K562 (cell line): ENCODE data around the gene ZNF32. TPM values are rescaled to one million over a fixed set of nuclear protein-coding genes. Genes with fewer than 3 reads are reported as not detected.

Experiments
- ATAC-seq: fragments of 200-7000 bp; cut with Tn5 transposase; 3 replicates; pipeline ENCODE4 v1.9.1; 2020; ENCODE audit warnings: moderate library complexity
- BruUV-seq: library from RNA; stranded (reverse); fragments of 400-500 nt; replicated peaks from 2 replicates; lab custom pipeline; 2021; lab: Mats Ljungman, UMichigan
- CTCF ChIA-PET: fragments of 300-600 bp; formaldehyde crosslinking; extraction: SDS; loops from one replicate; lab custom pipeline; 2021; ENCODE audit warnings: low intra/inter-chr PET ratio; lab: Yijun Ruan, JAX
- POLR2A ChIA-PET: fragments of 300-600, 350-650 bp; sonication (Branson Sonifier 250); formaldehyde crosslinking; extraction: SDS; loops from one replicate; lab custom pipeline; 2021; ENCODE audit warnings: antibody characterized with exemption, inconsistent platforms; lab: Yijun Ruan, JAX
- DNase-seq, 4 experiments: peaks; one replicate each; pipeline versions ENCODE4 v3.0.0 to v3.0.0-alpha.2; 2011 to 2018; ENCODE audit warnings: low spot score in 3 of 4, mixed read lengths in 3 of 4; ENCODE audit errors: extremely low read depth in 1 of 4
- FAIRE-seq: peaks from 2 replicates; lab custom pipeline; 2011; peaks lifted over from hg19 to GRCh38; lab: Jason Lieb, UNC
- H2AFZ ChIP-seq: 2 replicates; pipeline ENCODE4 v1.6.0; 2011; ENCODE audit warnings: low read depth, low read length, control low read depth, inconsistent platforms
- H3K27ac ChIP-seq: fragments of 200-600 bp; 3 replicates; pipeline ENCODE4 v1.8.0; 2011; ENCODE audit warnings: low read depth, mild to moderate bottlenecking, control low read depth, inconsistent platforms, low read length, moderate library complexity, mixed read lengths; ENCODE audit errors: extremely low read depth
- H3K27me3 ChIP-seq, 2 experiments: fragments of 300-600 bp in 1 of 2; 2 replicates in 1 of 2; 3 replicates in 1 of 2; pipeline versions ENCODE4 v1.6.0 to v1.8.0; 2011; ENCODE audit warnings: inconsistent platforms in 2 of 2, low read length in 2 of 2, mild to moderate bottlenecking in 1 of 2, mixed read lengths in 1 of 2, moderate library complexity in 1 of 2; ENCODE audit not compliant: control insufficient read depth in 2 of 2, insufficient read depth in 2 of 2
- H3K36me3 ChIP-seq: fragments of 300-600 bp; 3 replicates; pipeline ENCODE4 v1.8.0; 2011; ENCODE audit warnings: mild to moderate bottlenecking, low read length, inconsistent platforms; ENCODE audit not compliant: control insufficient read depth, insufficient read depth
- H3K4me1 ChIP-seq, 2 experiments: fragments of 200-600 bp in 1 of 2; replicated peaks in 1 of 2; 2 replicates in 1 of 2; 3 replicates in 1 of 2; pipeline versions ENCODE4 v1.5.1 to v1.8.0; 2011; ENCODE audit warnings: inconsistent platforms in 2 of 2, low read length in 2 of 2, mild to moderate bottlenecking in 1 of 2, mixed read lengths in 1 of 2, moderate library complexity in 1 of 2; ENCODE audit not compliant: control insufficient read depth in 2 of 2, insufficient read depth in 2 of 2
- H3K4me2 ChIP-seq: 2 replicates; pipeline ENCODE4 v1.6.1; 2011; ENCODE audit warnings: low read length, control low read depth, inconsistent platforms, mixed read lengths; ENCODE audit not compliant: insufficient read depth
- H3K4me3 ChIP-seq: fragments of 200-600 bp; sonication (generic), shearing (Covaris generic); 2 replicates; pipeline ENCODE4 v1.5.1; 2016; ENCODE audit warnings: control low read depth, inconsistent platforms
- H3K79me2 ChIP-seq: fragments of 200-600 bp; 3 replicates; pipeline ENCODE4 v1.8.0; 2011; ENCODE audit warnings: low read length, inconsistent platforms; ENCODE audit not compliant: control insufficient read depth, insufficient read depth
- H3K9ac ChIP-seq, 2 experiments: 2 replicates each; pipeline versions ENCODE4 v1.6.0 to v1.6.1; 2011; ENCODE audit warnings: low read depth in 2 of 2, low read length in 2 of 2, control low read depth in 1 of 2, inconsistent platforms in 1 of 2, mild to moderate bottlenecking in 1 of 2, mixed read lengths in 1 of 2; ENCODE audit not compliant: insufficient read depth in 1 of 2
- H3K9me1 ChIP-seq: one replicate; pipeline ENCODE4 v1.6.0; 2011; ENCODE audit warnings: inconsistent platforms, mild to moderate bottlenecking, low read length, moderate library complexity; ENCODE audit not compliant: control insufficient read depth, insufficient read depth
- H3K9me3 ChIP-seq: replicated peaks from 2 replicates; pipeline ENCODE4 v1.5.1; 2011; ENCODE audit warnings: low read depth, low read length, inconsistent platforms; ENCODE audit not compliant: control insufficient read depth, insufficient read depth
- H4K20me1 ChIP-seq: replicated peaks from 2 replicates; pipeline ENCODE4 v1.6.1; 2011; ENCODE audit warnings: low read length, inconsistent platforms, mixed read lengths; ENCODE audit not compliant: control insufficient read depth, insufficient read depth
- ARID1B ChIP-seq: fragments of 450-650 bp; IDR thresholded peaks from 2 replicates; pipeline ENCODE4 v1.6.1; 2016; ENCODE audit warnings: antibody characterized with exemption, mild to moderate bottlenecking, inconsistent platforms
- ARNT ChIP-seq, 2 experiments: fragments of 450-650 bp; IDR thresholded peaks; 2 replicates each; pipeline ENCODE4 v1.6.1; 2016; ENCODE audit warnings: mild to moderate bottlenecking in 1 of 2
- ATF3 ChIP-seq, 2 experiments: fragments of 450-650 bp in 1 of 2; sonication (generic) in 1 of 2; formaldehyde crosslinking in 1 of 2; IDR thresholded peaks in 1 of 2; conservative IDR thresholded peaks in 1 of 2; 2 replicates each; pipeline versions ENCODE4 v1.6.1 to v1.8.1; 2016 to 2023; ENCODE audit warnings: mild to moderate bottlenecking in 2 of 2, moderate library complexity in 2 of 2, inconsistent platforms in 1 of 2, missing genetic modification reagents in 1 of 2
- BACH1 ChIP-seq: fragments of 200-800 bp; sonication (Bioruptor generic); IDR thresholded peaks from 2 replicates; pipeline ENCODE4 v1.6.1; 2016; ENCODE audit warnings: missing genetic modification characterization, missing compliant biosample characterization
- C11orf30 ChIP-seq: fragments of 450-650 bp; IDR thresholded peaks from 2 replicates; pipeline ENCODE4 v1.6.1; 2016; ENCODE audit warnings: low read depth, mild to moderate bottlenecking
- DPF2 ChIP-seq: fragments of 450-650 bp; IDR thresholded peaks from 2 replicates; pipeline ENCODE4 v1.6.1; 2016
- GABPB2 ChIP-seq: fragments of 250-450 bp; sonication (Bioruptor Pico); conservative IDR thresholded peaks from 2 replicates; pipeline ENCODE4 v1.5.1; 2021; ENCODE audit warnings: mild to moderate bottlenecking
- IRF9 ChIP-seq: fragments of 450-650 bp; IDR thresholded peaks from 2 replicates; pipeline ENCODE4 v1.6.1; 2016; ENCODE audit warnings: missing biosample characterization, missing genetic modification characterization
- JUN ChIP-seq, 2 experiments: sonication (generic) in 1 of 2; formaldehyde crosslinking in 1 of 2; IDR thresholded peaks; 2 replicates each; pipeline versions ENCODE4 v1.6.1 to v1.8.0; 2012 to 2022; ENCODE audit warnings: borderline replicate concordance in 2 of 2, mild to moderate bottlenecking in 2 of 2, improper control_type of control experiment in 1 of 2, low read depth in 1 of 2, low read length in 1 of 2, missing genetic modification reagents in 1 of 2
- JUND ChIP-seq, 2 experiments: IDR thresholded peaks; 2 replicates in 1 of 2; 3 replicates in 1 of 2; pipeline ENCODE4 v1.6.1; 2011; ENCODE audit warnings: borderline replicate concordance in 2 of 2, low read depth in 2 of 2, low read length in 2 of 2, improper control_type of control experiment in 1 of 2, missing biosample characterization in 1 of 2, missing genetic modification characterization in 1 of 2, missing genetic modification reagents in 1 of 2
- KLF13 ChIP-seq: fragments of 450-650 bp; IDR thresholded peaks from 2 replicates; pipeline ENCODE4 v1.6.1; 2016; ENCODE audit warnings: missing genetic modification characterization, low read depth, mild to moderate bottlenecking, missing compliant biosample characterization, moderate library complexity, borderline replicate concordance
- LARP7 ChIP-seq: fragments of 450-650 bp; IDR thresholded peaks from 2 replicates; pipeline ENCODE4 v1.6.1; 2016
- MTA1 ChIP-seq: fragments of 450-650 bp; IDR thresholded peaks from 2 replicates; pipeline ENCODE4 v1.6.1; 2017; ENCODE audit warnings: borderline replicate concordance
- NFE2 ChIP-seq: IDR thresholded peaks from 2 replicates; pipeline ENCODE4 v1.6.1; 2014; ENCODE audit warnings: antibody characterized with exemption, low read depth
- NFE2L1 ChIP-seq: fragments of 450-650 bp; IDR thresholded peaks from 2 replicates; pipeline ENCODE4 v1.6.1; 2016; ENCODE audit warnings: missing genetic modification characterization, low read depth, mild to moderate bottlenecking, missing compliant biosample characterization, moderate library complexity, borderline replicate concordance
- PHB ChIP-seq: fragments of 250-450 bp; sonication (Bioruptor Pico); IDR thresholded peaks from 2 replicates; pipeline ENCODE4 v1.5.0; 2021
- SMARCA4 ChIP-seq: fragments of 450-650 bp; IDR thresholded peaks from 2 replicates; pipeline ENCODE4 v1.6.1; 2016
- SNIP1 ChIP-seq: fragments of 450-650 bp; IDR thresholded peaks from 2 replicates; pipeline ENCODE4 v1.7.1; 2017; ENCODE audit warnings: low read depth, mild to moderate bottlenecking
- STAT5B ChIP-seq: fragments of 250-450 bp; sonication (Bioruptor Pico); IDR thresholded peaks from 2 replicates; pipeline ENCODE4 v1.8.0; 2021; ENCODE audit warnings: mild to moderate bottlenecking, inconsistent platforms
- TEAD1 ChIP-seq, 2 experiments: fragments of 450-650 bp in 1 of 2; sonication (generic) in 1 of 2; formaldehyde crosslinking; IDR thresholded peaks; 2 replicates each; pipeline versions ENCODE4 v1.4.0 to v1.8.0; 2020 to 2022; ENCODE audit warnings: mild to moderate bottlenecking in 2 of 2, missing genetic modification reagents in 1 of 2
- ZKSCAN3 ChIP-seq: fragments of 250-450 bp; sonication (Bioruptor Pico); IDR thresholded peaks from 2 replicates; pipeline ENCODE4 v1.4.0; 2020
- ZNF217 ChIP-seq: sonication (generic); formaldehyde crosslinking; IDR thresholded peaks from 2 replicates; pipeline ENCODE4 v1.8.0; 2022; ENCODE audit warnings: mild to moderate bottlenecking, missing genetic modification reagents
- ZNF316 ChIP-seq: fragments of 450-650 bp; IDR thresholded peaks from 2 replicates; pipeline ENCODE4 v1.6.1; 2016
- ZNF589 ChIP-seq: fragments of 200-800 bp; sonication (Bioruptor generic); IDR thresholded peaks from 2 replicates; pipeline ENCODE4 v1.6.1; 2016; ENCODE audit warnings: low read depth, missing genetic modification characterization, missing compliant biosample characterization
- WGBS: fragments of 100-300 bp; shearing (Covaris generic); methylation state at CpG from one replicate; pipeline ENCODE4 v1.1.6; 2016; ENCODE audit warnings: low coverage, mixed read lengths; ENCODE audit not compliant: insufficient coverage; ENCODE audit errors: missing lambda C conversion rate; 5-methylcytosine and 5-hydroxymethylcytosine counted together
- in situ Hi-C: fragments of 300-500 bp; cut with MboI; formaldehyde crosslinking; loops from 4 replicates; pipeline ENCODE4 v1.15.0; 2018; ENCODE audit warnings: inconsistent platforms, mixed read lengths
- intact Hi-C: fragments of 100-400 bp; cut with micrococcal nuclease; formaldehyde crosslinking; loops from 2 replicates; pipeline ENCODE4 v1.14.2; 2022
- polyA plus RNA-seq, 8 experiments: library from polyadenylated mRNA; depleted of rRNA in 4 of 8; stranded (reverse) in 5 of 8; unstranded in 3 of 8; fragments of >200 nt; fragmentation: Nextera tagmentation in 2 of 8; fragmentation: Illumina TruSeq in 1 of 8; extraction: Ambion mirVana in 2 of 8; extraction: Trizol in 1 of 8; gene quantifications; 2 replicates each; pipeline versions ENCODE4 v1.2.1 to v1.2.3, GENCODE V29; 2011 to 2014; ENCODE audit warnings: inconsistent platforms in 1 of 8, missing spikeins in 1 of 8
- total RNA-seq, 7 experiments: library from RNA; depleted of rRNA in 6 of 7; stranded (reverse); fragments of >200 nt in 6 of 7; fragmentation: Illumina TruSeq in 2 of 7; extraction: Trizol in 2 of 7; gene quantifications; 2 replicates each; pipeline versions ENCODE4 v1.2.1 to v1.2.3, GENCODE V29; 2011 to 2021; ENCODE audit warnings: low replicate concordance in 1 of 7

The ZNF32 gene
- total and polyA plus RNA-seq, 9 of the 15 experiments (the other 6 are each of a cell fraction or from before 2014, with no cell fraction given): 17.3 to 57.0 (median 26.3) TPM

- Histone ChIP-seq H3K9me1 (no peaks in the 10 kb centered on the region), H3K4me3 (no peak overlapping the region), H3K9ac (no peak overlapping the region), H3K27ac (no peak overlapping the region), H3K79me2 (no peaks in the 10 kb centered on the region), H3K9me3 (no peaks in the 10 kb centered on the region), H3K36me3 (no peaks in the 10 kb centered on the region), H3K4me2 (no peak overlapping the region), H3K4me1 (0 out of 5 replicates have a peak, but pooled peaks cover 0 to 6% of the 10 kb centered on the region in 2 experiments), H2AFZ (no peak overlapping the region; the same call in 1 of the 2 replicates), H3K27me3 (peaks cover 2 to 16% of the 10 kb centered on the region in 2 experiments; a peak in 4 of 5 replicates), H4K20me1 (no peaks in the 10 kb centered on the region)
- FAIRE-seq (peak; percentile 65), DNase-seq (peak; percentile 36 to 51 (median 46)), ATAC-seq (peak; percentile 76)
- ChIA-PET CTCF (no interaction called here), POLR2A (interaction anchor here (1.0 kb wide), 1 partner anchor 9 kb away, joined by 3 read pairs; no protein-coding TSS in a partner anchor)
- intact Hi-C loops (no loop called here), in situ Hi-C loops (no loop called here)
- 1% methylated on average over 4 of the region's 4 CpGs for WGBS
- no TSS peak for BruUV-seq
- TF ChIP-seq JUN (IDR thresholded peaks at IDR 0.05; ENCODE audit: borderline replicate concordance, low read depth, low read length) (0 out of 2 replicates have a peak, but pooled peaks have one; percentile 57), JUN (CRISPR knock-in tag; IDR thresholded peaks at IDR 0.05; ENCODE audit: borderline replicate concordance) (no peak), SNIP1 (no peak), STAT5B (CRISPR knock-in tag) (no peak), ZKSCAN3 (no peak), NFE2L1 (tag) (peak; percentile 87), GABPB2 (CRISPR knock-in tag) (no peak), NFE2 (peak; percentile 96), LARP7 (no peak), ZNF217 (CRISPR knock-in tag) (no peak), IRF9 (tag) (no peak), ARNT (IDR thresholded peaks at IDR 0.05) (no peak), DPF2 (peak; percentile 66), ATF3 (IDR thresholded peaks at IDR 0.05) (peak; percentile 77), ATF3 (CRISPR knock-in tag; conservative IDR thresholded peaks at IDR 0.05) (no peak), BACH1 (tag) (peak; percentile 54; the same call in 1 of the 2 replicates), C11orf30 (peak; percentile 89), TEAD1 (CRISPR knock-in tag; IDR thresholded peaks at IDR 0.05) (no peak), KLF13 (tag) (no peak), PHB (CRISPR knock-in tag) (no peak), ARID1B (peak; percentile 48), ZNF589 (no peak), ZNF316 (peak; percentile 92), SMARCA4 (peak; percentile 59), MTA1 (no peak), JUND (IDR thresholded peaks at IDR 0.05; ENCODE audit: borderline replicate concordance, low read depth, low read length) (peak; percentile 82), JUND (tag; IDR thresholded peaks at IDR 0.05; ENCODE audit: borderline replicate concordance, low read depth, low read length) (peak; percentile 69; the same call in 2 of the 3 replicates)
Observed at GRCh38 chr10:43680035-43680434, 31.4 kb upstream of the ZNF32 start.
